TTC549 (cell line): ENCODE data around the gene GNAI2.
"Not testable (repeated sequence)": the region's sequence is repeated elsewhere in the genome, so short reads cannot be mapped to it uniquely, and the experiment has no call there.

ENCODE experiments used
- FAIRE-seq: peaks from 2 replicates; lab custom pipeline; 2012; peaks lifted over from hg19 to GRCh38; lab: Jason Lieb, UNC

GNAI2 gene

DNA sequence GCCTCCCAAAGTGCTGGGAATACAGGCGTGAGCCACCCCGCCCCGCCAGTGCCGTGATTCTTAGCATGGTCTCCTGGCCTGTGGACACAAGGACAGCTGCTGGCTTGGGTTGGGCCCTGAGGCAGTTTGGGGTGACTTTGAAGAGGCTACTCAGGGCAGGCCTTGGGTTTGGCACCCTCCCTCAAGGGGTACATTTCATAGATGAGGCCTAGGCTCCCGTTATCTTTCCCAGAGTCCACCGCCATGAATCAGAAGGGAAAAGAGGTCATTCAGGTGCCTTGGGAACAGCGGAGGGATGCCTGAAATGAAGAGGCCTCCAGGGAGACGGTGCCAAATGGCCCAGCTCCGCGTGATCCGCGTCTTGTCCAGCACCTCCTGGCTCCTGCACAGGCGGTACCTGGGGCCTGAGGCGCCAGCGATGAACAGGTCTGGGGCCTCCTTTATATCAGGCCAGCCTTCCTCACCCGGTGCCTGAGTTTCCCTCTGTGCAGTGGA lies 9.3 kb downstream of the GNAI2 start:
- FAIRE-seq, result no peak

DNA sequence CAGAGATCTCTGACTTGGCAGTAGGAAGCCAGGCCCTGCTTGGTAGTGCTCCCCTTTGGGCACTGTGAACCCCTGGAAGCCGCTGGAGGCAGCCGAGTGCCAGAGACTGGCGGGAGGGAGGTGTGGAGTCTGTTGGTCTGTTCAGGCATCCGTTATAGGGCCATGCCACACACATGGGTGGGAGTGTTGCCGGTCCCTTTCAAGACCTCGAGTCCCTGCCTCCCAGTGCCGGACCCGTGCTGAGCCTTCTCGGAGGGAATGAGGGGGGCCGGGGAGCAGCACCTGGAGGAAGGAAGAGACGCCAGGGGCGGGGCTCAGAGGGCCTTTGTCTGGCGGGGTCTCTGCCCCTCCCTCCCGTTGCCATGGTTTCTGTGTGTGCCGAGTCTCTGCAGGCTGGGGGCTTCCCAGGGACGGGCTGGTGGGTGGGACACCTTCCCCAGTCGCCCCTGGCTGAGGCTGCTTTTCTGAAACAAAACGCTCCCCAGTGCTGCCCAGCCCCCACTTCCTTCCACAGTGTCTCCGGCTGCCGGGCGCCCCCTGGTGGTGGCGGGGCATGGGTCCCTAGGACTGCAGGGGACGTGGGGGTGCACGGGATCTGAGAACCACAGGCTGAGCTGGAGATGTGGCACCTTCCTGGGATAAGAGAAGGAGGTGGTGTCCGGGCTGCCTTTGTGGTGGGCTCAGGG lies 10.0 kb downstream of the GNAI2 start:
- no peak for FAIRE-seq

GRCh38 chr3:50246517-50246954 lies 10.5 kb downstream of the GNAI2 start:
- FAIRE-seq, result no peak

GRCh38 chr3:50248387-50248786 lies 12.4 kb downstream of the GNAI2 start:
- FAIRE-seq, result no peak

GRCh38 chr3:50249457-50249856 lies 13.5 kb downstream of the GNAI2 start:
- no peak for FAIRE-seq

DNA sequence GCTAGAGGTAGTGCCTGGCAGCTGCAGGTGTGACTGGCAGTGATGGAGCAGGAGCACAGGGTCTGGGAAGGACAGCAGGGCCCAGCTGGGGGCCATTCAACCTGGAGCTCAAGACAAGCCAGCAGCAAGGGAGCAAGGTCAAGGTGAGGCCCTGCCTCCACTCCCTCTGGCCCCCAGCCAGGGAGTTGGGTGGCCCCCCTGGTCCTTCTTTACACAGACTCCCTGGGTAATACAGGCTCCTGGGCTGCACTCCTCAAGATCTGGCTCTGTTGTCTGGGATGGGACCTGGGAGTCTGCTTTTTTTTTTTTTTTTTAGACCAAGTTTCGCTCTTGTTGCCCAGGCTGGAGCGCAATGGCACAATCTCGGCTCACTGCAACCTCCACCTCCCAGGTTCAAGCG lies 14.5 kb downstream of the GNAI2 start:
- FAIRE-seq, result no peak

GRCh38 chr3:50251220-50251619 lies 15.2 kb downstream of the GNAI2 start:
- no peak for FAIRE-seq

GRCh38 chr3:50254577-50255250 lies 18.7 kb downstream of the GNAI2 start:
- no peak for FAIRE-seq

DNA sequence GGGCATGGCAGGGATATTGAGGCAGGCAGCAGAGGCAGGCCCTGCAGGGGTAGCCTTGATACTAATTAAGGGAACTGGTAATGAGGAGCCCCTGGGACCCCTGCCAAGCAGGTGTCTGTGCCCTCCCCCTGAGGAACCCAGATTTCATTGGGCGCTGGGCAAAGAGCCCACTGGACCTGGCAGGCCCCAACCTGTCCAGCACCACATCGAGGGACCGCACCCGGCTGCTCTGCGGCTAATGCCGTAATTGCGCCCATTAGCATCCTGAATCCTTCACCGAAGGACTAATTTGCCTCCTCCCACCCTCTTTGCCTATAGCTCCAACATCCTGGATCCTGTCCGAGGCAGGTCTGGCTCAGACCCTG lies 19.2 kb downstream of the GNAI2 start:
- no peak for FAIRE-seq

- FAIRE-seq, result no peak
These were observed 21.2 kb downstream of the GNAI2 start for GRCh38 chr3:50256978-50257890.

GRCh38 chr3:50258029-50258680 lies 22.2 kb downstream of the GNAI2 start:
- FAIRE-seq, result no peak

GRCh38 chr3:50258979-50259378 lies 23.0 kb downstream of the GNAI2 start:
- FAIRE-seq, result no peak

DNA sequence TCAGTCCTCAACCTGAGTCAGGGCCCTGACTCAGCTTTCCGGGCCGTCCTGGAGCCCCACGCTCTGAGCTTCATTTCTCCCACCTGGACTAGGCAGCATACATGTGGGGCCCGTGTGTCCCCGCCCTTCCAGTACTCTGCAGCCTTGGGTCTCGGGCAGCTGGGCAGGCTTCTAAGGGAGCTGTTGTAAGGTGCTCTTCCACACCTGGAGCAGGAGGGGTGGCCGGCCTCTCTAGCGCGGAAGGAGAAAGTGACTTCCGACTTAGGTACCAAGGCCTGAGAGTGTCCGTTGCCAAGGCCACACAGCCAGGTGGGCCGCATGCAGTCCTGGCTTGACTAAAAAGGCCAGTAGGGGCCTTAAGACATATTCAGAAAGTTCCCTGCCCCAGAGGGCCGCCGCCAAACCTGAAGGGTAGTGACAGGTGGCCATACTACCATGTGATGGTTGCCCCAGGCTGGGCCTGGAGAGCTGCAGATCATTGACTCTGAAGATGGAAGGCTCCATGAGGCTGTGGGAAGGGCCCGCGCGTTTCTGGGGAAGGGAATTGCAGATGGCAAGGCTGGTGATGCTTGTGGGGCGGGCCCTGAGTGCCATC lies 23.5 kb downstream of the GNAI2 start:
- no peak for FAIRE-seq

- no peak for FAIRE-seq
These were observed 24.3 kb downstream of the GNAI2 start for GRCh38 chr3:50260027-50260941.

GRCh38 chr3:50260942-50261441 lies 25.0 kb downstream of the GNAI2 start:
- FAIRE-seq, result no peak

- no peak for FAIRE-seq
These were observed 25.5 kb downstream of the GNAI2 start for GRCh38 chr3:50261505-50261904.

- FAIRE-seq, result not testable (repeated sequence)
These were observed 26.2 kb downstream of the GNAI2 start for GRCh38 chr3:50262200-50262599.

DNA sequence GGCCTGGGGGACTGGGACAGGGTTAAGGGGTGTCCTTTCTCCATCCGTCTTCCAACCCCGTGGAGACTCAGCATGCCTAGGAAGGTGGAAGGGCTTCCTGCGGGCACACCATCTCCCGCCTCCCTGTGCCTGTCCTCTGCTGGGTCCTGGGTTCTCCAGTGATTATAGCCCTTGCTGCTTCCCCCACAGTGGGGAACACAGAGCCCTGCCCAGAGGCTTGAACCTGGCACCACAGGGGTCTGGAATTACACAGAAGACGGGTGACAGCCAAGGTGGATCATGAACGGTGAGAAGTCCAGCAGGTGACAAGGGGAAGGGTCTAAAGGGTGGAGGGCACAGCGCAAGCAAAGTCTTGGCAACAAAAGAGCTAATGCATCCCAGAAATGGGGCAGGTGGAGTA lies 26.8 kb downstream of the GNAI2 start:
- no peak for FAIRE-seq

DNA sequence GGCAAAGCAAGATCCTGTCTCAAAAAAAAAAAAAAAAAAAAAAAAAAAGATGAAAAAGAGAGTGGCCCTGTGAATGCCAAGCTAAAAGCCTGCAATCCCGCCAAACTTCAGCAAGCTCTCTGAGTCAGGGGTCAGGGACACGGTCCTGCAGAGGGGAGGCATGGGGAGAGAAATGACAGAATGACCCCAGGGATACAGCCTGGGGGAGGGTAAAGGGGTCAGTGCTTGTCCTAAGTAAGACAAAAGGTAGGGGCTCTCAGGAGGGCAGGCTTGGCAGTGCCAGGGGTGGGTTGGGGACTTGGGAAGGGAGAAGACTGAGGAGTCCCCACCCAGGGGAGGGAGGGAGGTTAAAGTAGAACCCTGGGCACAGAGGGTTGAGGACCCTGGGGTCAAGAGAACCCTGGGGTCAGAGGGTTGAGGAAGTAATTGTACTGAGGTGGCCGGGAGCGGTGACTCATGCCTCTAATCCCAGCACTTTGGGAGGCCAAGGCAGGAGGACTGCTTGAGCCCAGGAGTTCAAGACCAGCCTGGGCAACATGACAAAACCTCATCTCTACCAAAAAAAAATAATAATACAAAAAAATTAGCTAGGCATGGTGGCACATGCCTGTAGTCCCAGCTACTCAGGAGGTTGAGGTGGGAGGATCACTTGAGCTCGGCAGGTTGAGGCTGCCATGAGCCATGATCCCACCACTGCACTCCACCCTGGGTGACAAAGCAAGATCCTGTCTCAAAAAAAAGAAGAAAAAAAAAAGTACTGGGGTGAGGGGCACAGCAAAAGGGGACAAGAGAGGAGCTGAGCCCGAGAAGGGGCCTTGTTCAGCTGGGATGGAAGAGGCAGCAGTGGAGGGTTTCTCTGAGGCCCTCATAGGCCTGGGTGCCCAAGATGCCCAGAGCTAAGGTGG lies 27.7 kb downstream of the GNAI2 start:
- no peak for FAIRE-seq
